ENCODE data around the gene FAM81B.
A peak's percentile ranks its signal among the peaks of the same experiment; 100 is the strongest.

Gene FAM81B

DNA sequence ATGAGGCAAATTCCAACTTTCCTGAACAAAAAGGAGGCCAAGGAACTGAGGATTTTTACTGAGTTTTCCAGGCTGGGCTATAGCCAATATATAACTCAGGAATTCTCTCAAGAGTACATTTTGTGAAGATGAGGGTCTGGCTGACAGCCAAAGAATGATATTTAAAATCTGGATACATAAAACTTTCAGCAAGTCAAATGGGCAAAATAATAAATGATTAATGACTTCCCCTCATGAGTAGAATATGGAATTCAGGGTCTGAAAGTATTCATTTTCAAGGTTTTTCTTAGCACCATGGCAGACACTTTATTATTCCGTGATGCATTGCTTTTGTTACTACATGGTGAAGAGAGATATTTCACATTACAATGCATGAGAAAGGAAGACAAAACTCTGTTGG is 7.8 kb downstream of the FAM81B start:
- TF ChIP-seq, protein P1, sequence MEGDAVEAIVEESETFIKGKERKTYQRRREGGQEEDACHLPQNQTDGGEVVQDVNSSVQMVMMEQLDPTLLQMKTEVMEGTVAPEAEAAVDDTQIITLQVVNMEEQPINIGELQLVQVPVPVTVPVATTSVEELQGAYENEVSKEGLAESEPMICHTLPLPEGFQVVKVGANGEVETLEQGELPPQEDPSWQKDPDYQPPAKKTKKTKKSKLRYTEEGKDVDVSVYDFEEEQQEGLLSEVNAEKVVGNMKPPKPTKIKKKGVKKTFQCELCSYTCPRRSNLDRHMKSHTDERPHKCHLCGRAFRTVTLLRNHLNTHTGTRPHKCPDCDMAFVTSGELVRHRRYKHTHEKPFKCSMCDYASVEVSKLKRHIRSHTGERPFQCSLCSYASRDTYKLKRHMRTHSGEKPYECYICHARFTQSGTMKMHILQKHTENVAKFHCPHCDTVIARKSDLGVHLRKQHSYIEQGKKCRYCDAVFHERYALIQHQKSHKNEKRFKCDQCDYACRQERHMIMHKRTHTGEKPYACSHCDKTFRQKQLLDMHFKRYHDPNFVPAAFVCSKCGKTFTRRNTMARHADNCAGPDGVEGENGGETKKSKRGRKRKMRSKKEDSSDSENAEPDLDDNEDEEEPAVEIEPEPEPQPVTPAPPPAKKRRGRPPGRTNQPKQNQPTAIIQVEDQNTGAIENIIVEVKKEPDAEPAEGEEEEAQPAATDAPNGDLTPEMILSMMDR (IDR thresholded peaks at IDR 0.05; ENCODE audit: low read depth, low read length), result no peak
- no peak for DNase-seq (ENCODE audit: low read depth in 2 of 2)
- H3K4me3 ChIP-seq (replicated peaks in 1 of 2; ENCODE audit: low read depth in 2 of 2, low read length in 2 of 2), result no peak overlapping the region

DNA sequence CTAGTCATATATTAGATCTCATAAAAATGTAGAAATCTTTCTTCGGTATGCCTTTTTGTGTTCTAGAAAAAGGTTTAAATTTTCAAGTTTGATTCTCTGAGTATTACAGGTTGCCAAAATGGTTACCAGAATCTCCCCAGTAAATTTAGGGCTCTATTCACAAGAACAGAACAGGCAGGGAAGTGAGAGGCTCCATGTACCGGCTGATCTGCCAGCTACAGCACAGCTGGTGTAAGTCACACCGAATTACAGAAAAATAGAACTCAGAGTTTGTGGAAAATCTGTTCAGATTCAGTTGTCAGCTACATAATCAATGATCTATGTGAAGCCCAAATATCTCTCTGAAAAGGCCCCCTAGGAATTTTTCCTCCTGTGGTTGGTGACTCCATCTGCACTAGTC is 10.5 kb downstream of the FAM81B start:
- TF ChIP-seq, protein P1 (IDR thresholded peaks at IDR 0.05; ENCODE audit: low read depth, low read length), result no peak
- no peak overlapping the region for H3K4me3 ChIP-seq (replicated peaks in 1 of 2; ENCODE audit: low read depth in 2 of 2, low read length in 2 of 2)

DNA sequence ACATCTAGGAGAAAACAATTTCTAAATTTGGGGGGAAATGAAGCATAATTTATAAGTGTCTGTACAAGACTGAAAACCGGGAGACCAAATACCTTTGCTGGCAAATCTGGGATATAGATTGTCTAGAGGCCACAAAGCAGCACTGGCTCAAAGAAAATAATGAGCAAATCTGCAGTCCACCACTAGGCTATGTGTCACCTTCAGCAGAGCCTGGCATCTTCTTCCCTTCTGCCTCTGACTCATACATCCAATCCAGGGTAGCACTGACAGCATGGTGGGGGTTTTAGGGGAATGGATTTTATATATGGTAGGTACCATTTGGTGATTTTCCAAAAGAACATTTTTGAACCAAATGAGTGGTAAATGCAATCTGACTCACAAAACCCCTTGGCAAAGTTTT is 12.8 kb downstream of the FAM81B start:
- TF ChIP-seq, protein P1 (IDR thresholded peaks at IDR 0.05; ENCODE audit: low read depth, low read length), result peak; percentile 11
- peak in 1 of 2 donors; percentile 54 for DNase-seq (ENCODE audit: low read depth in 2 of 2)

More for the DNA sequence above, 10.5 kb downstream of the FAM81B start:
- DNase-seq (ENCODE audit: low read depth in 2 of 2), result no peak

DNA sequence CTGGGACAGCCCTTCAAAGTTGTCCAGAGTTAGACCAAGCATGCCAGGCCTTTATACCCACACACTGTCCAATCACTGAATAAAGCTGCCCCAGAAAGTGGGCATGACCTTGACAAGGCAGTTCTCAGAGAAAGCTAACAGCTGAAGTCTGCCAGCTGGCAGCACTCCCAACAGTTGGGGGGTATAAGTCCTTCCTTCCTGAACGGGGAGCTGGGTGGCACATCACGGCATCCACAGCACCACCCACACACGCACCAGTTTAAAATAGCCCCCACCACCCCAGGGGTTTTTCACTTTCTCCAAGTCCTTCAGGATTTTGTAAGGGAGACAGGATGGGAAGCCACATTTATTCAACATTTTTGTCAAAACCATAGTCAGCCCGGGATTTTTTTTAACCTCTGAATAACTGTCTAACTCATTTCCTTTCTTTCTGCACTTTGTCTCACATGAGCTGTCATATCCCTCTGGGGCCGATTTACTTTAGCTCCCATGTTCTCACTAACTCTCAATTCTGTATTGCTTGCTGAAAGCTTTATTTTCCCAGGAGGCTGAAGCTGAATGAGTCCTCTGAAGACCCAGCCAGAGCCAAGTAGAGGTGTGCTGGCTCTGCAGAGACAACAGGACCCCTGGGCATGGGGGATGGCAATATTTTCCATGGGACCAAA is 15.4 kb downstream of the FAM81B start:
- DNase-seq (ENCODE audit: low read depth in 2 of 2), result peak; percentile 35 to 90
- TF ChIP-seq, protein P1 (IDR thresholded peaks at IDR 0.05; ENCODE audit: low read depth, low read length), result no peak
- no peak overlapping the region for H3K4me3 ChIP-seq (replicated peaks in 1 of 2; ENCODE audit: low read depth in 2 of 2, low read length in 2 of 2)

More for the DNA sequence above, 12.8 kb downstream of the FAM81B start:
- no peak overlapping the region for H3K4me3 ChIP-seq (replicated peaks in 1 of 2; ENCODE audit: low read depth in 2 of 2, low read length in 2 of 2)

DNA sequence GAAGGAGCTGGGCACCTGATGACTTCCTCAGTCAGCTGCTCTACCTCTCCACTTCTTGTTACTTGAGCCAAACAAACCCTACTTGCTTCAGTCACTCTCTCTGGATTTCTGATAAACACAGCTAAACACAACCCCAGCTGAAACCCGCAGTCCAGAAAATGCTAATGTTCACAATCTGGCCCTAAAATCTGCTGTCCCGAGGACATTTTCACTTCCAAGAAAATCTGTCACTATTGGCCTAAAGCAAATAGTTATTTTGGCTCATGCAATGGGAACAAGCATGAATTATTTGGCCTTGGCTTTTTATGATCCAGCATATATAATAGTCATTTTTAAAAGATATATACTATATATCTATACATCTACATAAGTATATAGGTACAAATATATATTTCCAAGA is 19.1 kb downstream of the FAM81B start:
- H3K4me3 ChIP-seq (replicated peaks in 1 of 2; ENCODE audit: low read depth in 2 of 2, low read length in 2 of 2), result no peak overlapping the region
- TF ChIP-seq, protein P1 (IDR thresholded peaks at IDR 0.05; ENCODE audit: low read depth, low read length), result no peak
- no peak for DNase-seq (ENCODE audit: low read depth in 2 of 2)

DNA sequence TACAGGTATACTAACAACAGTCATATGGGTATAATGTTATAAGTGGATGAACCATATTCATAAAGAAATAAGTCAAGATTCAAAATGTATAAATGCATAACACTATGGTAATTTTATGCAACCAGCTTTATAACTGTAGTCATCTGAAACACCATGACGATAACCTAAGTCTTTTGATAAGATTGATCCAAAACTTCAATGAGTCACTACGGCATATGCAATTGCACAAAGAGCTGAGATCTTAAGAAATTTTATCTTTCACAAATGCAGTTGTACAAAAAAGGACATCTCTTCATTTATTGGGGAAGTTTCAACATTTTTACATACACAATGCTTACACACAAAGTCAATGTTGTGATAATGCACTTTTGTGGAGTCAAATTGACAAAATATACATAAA is 20.3 kb downstream of the FAM81B start:
- TF ChIP-seq, protein P1 (IDR thresholded peaks at IDR 0.05; ENCODE audit: low read depth, low read length), result no peak
- no peak overlapping the region for H3K4me3 ChIP-seq (replicated peaks in 1 of 2; ENCODE audit: low read depth in 2 of 2, low read length in 2 of 2)
- DNase-seq (ENCODE audit: low read depth in 2 of 2), result peak in 1 of 2 donors; percentile 41

DNA sequence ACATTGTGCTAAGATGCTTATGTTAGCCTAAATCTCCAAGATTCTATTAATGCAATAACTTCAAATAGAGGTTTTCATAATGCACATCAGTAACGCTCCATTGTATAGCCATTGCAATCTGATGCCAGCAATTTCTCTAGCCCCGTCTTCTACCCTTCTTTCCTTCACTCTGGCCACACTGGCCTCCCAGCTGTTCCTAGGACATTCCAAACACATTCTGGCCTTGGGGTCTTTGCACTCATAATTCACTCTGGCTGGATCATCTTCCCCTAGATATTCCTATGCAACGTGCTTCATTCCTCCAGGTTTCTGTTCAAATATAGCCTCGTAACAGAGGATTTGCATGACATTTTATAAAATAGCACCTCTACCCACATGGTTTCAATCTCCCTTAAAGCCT is 23.3 kb downstream of the FAM81B start:
- H3K4me3 ChIP-seq (replicated peaks in 1 of 2; ENCODE audit: low read depth in 2 of 2, low read length in 2 of 2), result no peak overlapping the region
- DNase-seq (ENCODE audit: low read depth in 2 of 2), result no peak
- TF ChIP-seq, protein P1 (IDR thresholded peaks at IDR 0.05; ENCODE audit: low read depth, low read length), result no peak
